Endodermal cell (in vitro differentiated cells): ENCODE data around the gene TMEM116. TPM values are rescaled to one million over a fixed set of nuclear protein-coding genes. Genes with fewer than 3 reads are reported as not detected.

Experiments
- DNase-seq: peaks from one replicate; pipeline ENCODE4 v3.0.0-alpha.2; 2017
- H3K27ac ChIP-seq: 2 replicates; pipeline ENCODE4 v1.5.1; 2013; ENCODE audit warnings: mild to moderate bottlenecking, low read depth, low read length, moderate library complexity
- H3K27me3 ChIP-seq: 2 replicates; pipeline ENCODE4 v1.6.1; 2013; ENCODE audit warnings: mild to moderate bottlenecking, low read length, moderate library complexity; ENCODE audit not compliant: insufficient read depth, control insufficient read depth, poor library complexity, severe bottlenecking
- H3K36me3 ChIP-seq: 2 replicates; pipeline ENCODE4 v1.7.0; 2013; ENCODE audit warnings: mild to moderate bottlenecking, low read length, moderate library complexity; ENCODE audit not compliant: control insufficient read depth, insufficient read depth
- H3K4me1 ChIP-seq: one replicate; pipeline ENCODE4 v1.7.0; 2013; ENCODE audit warnings: low read length; ENCODE audit not compliant: control insufficient read depth, insufficient read depth
- H3K4me3 ChIP-seq: 2 replicates; pipeline ENCODE4 v1.5.1; 2013; ENCODE audit warnings: mild to moderate bottlenecking, low read length, moderate library complexity
- H3K9ac ChIP-seq: 2 replicates; pipeline ENCODE4 v1.6.1; 2013; ENCODE audit warnings: mild to moderate bottlenecking, low read length, moderate library complexity; ENCODE audit not compliant: poor library complexity, severe bottlenecking; ENCODE audit errors: extremely low read depth
- H3K9me3 ChIP-seq: 2 replicates; pipeline ENCODE4 v1.6.1; 2013; ENCODE audit warnings: mild to moderate bottlenecking, low read length, moderate library complexity; ENCODE audit not compliant: control insufficient read depth
- H3K27ac Mint-ChIP-seq: 2 replicates; pipeline ENCODE4 v1.8.0; 2020; ENCODE audit warnings: mixed read lengths
- H3K27me3 Mint-ChIP-seq: 2 replicates; pipeline ENCODE4 v1.8.0; 2021; ENCODE audit warnings: mild to moderate bottlenecking, mixed read lengths; ENCODE audit not compliant: insufficient read depth
- H3K36me3 Mint-ChIP-seq: 2 replicates; pipeline ENCODE4 v1.8.0; 2020; ENCODE audit warnings: low read depth, mixed read lengths
- H3K4me1 Mint-ChIP-seq: 2 replicates; pipeline ENCODE4 v1.8.0; 2020; ENCODE audit warnings: mixed read lengths
- H3K4me3 Mint-ChIP-seq: 2 replicates; pipeline ENCODE4 v1.8.0; 2020; ENCODE audit warnings: mild to moderate bottlenecking, moderate library complexity, mixed read lengths
- H3K9me3 Mint-ChIP-seq: 2 replicates; pipeline ENCODE4 v1.8.0; 2020; ENCODE audit warnings: mild to moderate bottlenecking, mixed read lengths
- CTCF ChIP-seq: fragments of 200-600 bp; sonication (generic); conservative IDR thresholded peaks from 2 replicates; pipeline ENCODE4 v1.5.0; 2021; ENCODE audit warnings: antibody characterized with exemption, mild to moderate bottlenecking
- WGBS, 2 experiments: methylation state at CpG; one replicate each; pipeline versions ENCODE4 v1.1.5 to v1.1.7; 2013; ENCODE audit warnings: missing lambda C conversion rate in 2 of 2, mixed read lengths in 1 of 2; ENCODE audit not compliant: insufficient coverage in 1 of 2, insufficient read length in 1 of 2; 5-methylcytosine and 5-hydroxymethylcytosine counted together
- total RNA-seq, 2 donors: library from RNA; stranded (reverse); fragmentation: NEBNext Ultra II Directional in 1 of 2; extraction: Animal tissue kit (Norgen Biotek cat#: 25700) in 1 of 2; gene quantifications; 2 replicates in 1 of 2; 3 replicates in 1 of 2; pipeline ENCODE4 v1.2.1, GENCODE V29; 2021

TMEM116 gene
- total RNA-seq, 2 donors from 2014 or later = 13.1 to 17.0 TPM

DNA sequence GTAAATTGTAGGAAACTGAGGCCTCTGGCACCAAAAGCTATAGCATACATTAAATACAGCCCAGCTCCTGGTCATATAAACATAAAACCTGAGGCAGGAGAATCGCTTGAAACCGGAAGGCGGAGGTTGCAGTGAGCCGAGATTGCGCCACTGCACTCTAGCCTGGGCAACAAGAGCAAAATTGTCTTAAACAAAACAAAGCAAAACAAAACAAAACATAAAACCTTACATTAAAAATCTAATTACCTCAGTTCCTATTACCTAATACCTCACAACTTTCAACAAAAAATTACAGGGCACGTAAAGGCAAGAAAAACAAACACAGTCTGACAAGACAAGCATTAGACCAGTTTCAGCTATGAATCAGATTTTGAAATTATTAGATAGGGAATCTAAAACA is 36.7 kb downstream of the TMEM116 start:
- Histone ChIP-seq H3K27me3 (no peaks in the 10 kb centered on the region), H3K4me1 (no peaks in the 10 kb centered on the region), H3K4me3 (no peak overlapping the region), H3K9ac (no peak overlapping the region), H3K27ac (no peak overlapping the region), H3K9me3 (peaks cover 25% of the 10 kb centered on the region), H3K36me3 (no peaks in the 10 kb centered on the region)
- H3K4me3 Mint-ChIP-seq = no peak overlapping the region
- H3K9me3 Mint-ChIP-seq = peaks cover 7% of the 10 kb centered on the region
- H3K27ac Mint-ChIP-seq = no peak overlapping the region
- TF ChIP-seq CTCF = no peak
- peaks cover 10% of the 10 kb centered on the region for H3K36me3 Mint-ChIP-seq
- no peaks in the 10 kb centered on the region for H3K27me3 Mint-ChIP-seq
- DNase-seq = no peak
- peaks cover 5% of the 10 kb centered on the region for H3K4me1 Mint-ChIP-seq
- 74 to 92% methylated on average over 4 to 6 of the region's 6 CpGs for WGBS, 2 experiments

DNA sequence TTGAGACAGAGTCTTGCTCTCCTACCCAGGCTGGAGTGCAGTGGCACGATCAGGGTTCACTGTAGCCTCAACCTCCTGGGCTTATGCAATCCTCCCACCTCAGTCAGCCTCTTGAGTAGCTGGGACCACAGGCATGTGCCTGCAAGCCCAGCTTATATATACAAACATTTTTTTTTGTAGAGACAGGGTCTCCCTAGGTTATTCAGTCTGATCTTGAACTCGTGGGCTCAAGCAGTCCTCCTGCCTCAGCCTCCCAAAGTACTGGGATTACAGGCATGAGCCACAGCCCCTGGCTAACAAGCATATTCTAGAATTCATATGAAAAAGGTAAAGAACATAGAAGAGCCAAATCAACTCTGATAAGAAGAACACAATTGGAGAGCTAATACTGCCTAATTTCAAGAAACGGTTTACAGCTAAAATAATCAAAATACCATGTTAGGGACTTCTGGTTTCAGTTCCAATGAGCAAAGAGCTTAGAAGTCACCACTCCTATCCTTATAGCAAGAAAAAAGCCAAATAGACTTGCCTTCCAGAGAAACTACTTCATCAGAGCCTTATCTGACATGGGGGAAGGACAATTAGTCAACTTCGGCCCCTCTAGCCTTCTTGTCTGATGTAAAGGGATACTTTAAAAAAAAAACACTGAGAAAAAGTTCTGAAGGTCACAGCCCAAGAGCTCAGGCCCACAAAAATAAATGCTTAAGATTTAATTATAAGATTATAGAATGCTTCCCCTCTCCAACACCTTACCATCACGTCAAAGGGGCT is 37.6 kb downstream of the TMEM116 start:
- DNase-seq = no peak
- H3K27me3 Mint-ChIP-seq = no peaks in the 10 kb centered on the region
- Histone ChIP-seq H3K4me1 (no peaks in the 10 kb centered on the region), H3K9ac (no peak overlapping the region), H3K36me3 (no peaks in the 10 kb centered on the region), H3K27me3 (no peaks in the 10 kb centered on the region), H3K27ac (no peak overlapping the region), H3K4me3 (no peak overlapping the region), H3K9me3 (peaks cover 34% of the 10 kb centered on the region)
- TF ChIP-seq CTCF = no peak
- H3K4me1 Mint-ChIP-seq = peaks cover 5% of the 10 kb centered on the region
- no peak overlapping the region for H3K27ac Mint-ChIP-seq
- no peak overlapping the region for H3K4me3 Mint-ChIP-seq
- H3K36me3 Mint-ChIP-seq = peaks cover 17% of the 10 kb centered on the region
- WGBS, 2 experiments = 84 to 93% methylated on average over 3 to 4 of the region's 5 CpGs
- peaks cover 15% of the 10 kb centered on the region for H3K9me3 Mint-ChIP-seq

GRCh38 chr12:111971800-111972199 is 41.2 kb downstream of the TMEM116 start:
- Histone ChIP-seq H3K4me1 (no peaks in the 10 kb centered on the region), H3K36me3 (no peaks in the 10 kb centered on the region), H3K27ac (no peak overlapping the region), H3K4me3 (no peak overlapping the region), H3K27me3 (no peaks in the 10 kb centered on the region), H3K9ac (no peak overlapping the region), H3K9me3 (peaks cover 47% of the 10 kb centered on the region)
- Mint-ChIP-seq H3K4me3 (no peak overlapping the region), H3K27me3 (no peaks in the 10 kb centered on the region), H3K27ac (no peak overlapping the region), H3K36me3 (peaks cover 16% of the 10 kb centered on the region), H3K9me3 (peaks cover 36% of the 10 kb centered on the region), H3K4me1 (peaks cover 16% of the 10 kb centered on the region)
- TF ChIP-seq CTCF = no peak
- no peak for DNase-seq
